ENCODE data around the gene IKZF1.

GRCh38 chr7:50309721-50310120, 5.2 kb downstream of the IKZF1 start:
- TF ChIP-seq, protein P1, sequence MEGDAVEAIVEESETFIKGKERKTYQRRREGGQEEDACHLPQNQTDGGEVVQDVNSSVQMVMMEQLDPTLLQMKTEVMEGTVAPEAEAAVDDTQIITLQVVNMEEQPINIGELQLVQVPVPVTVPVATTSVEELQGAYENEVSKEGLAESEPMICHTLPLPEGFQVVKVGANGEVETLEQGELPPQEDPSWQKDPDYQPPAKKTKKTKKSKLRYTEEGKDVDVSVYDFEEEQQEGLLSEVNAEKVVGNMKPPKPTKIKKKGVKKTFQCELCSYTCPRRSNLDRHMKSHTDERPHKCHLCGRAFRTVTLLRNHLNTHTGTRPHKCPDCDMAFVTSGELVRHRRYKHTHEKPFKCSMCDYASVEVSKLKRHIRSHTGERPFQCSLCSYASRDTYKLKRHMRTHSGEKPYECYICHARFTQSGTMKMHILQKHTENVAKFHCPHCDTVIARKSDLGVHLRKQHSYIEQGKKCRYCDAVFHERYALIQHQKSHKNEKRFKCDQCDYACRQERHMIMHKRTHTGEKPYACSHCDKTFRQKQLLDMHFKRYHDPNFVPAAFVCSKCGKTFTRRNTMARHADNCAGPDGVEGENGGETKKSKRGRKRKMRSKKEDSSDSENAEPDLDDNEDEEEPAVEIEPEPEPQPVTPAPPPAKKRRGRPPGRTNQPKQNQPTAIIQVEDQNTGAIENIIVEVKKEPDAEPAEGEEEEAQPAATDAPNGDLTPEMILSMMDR (IDR thresholded peaks at IDR 0.05): no peak
- TF ChIP-seq NR1H2 (CRISPR knock-in tag; IDR thresholded peaks at IDR 0.05) (no peak), JUN (CRISPR knock-in tag; IDR thresholded peaks at IDR 0.05) (no peak), SP1 (CRISPR knock-in tag; conservative IDR thresholded peaks at IDR 0.05) (no peak), ZNF263 (CRISPR knock-in tag; IDR thresholded peaks at IDR 0.05; ENCODE audit: low read depth) (no peak), ZNF671 (CRISPR knock-in tag; IDR thresholded peaks at IDR 0.05) (no peak), ZSCAN18 (CRISPR knock-in tag; IDR thresholded peaks at IDR 0.05) (no peak), E2F4 (CRISPR knock-in tag; IDR thresholded peaks at IDR 0.05; ENCODE audit: borderline replicate concordance, low read depth) (no peak), MAX (CRISPR knock-in tag; IDR thresholded peaks at IDR 0.05) (no peak)
- TF ChIP-seq, protein P2, sequence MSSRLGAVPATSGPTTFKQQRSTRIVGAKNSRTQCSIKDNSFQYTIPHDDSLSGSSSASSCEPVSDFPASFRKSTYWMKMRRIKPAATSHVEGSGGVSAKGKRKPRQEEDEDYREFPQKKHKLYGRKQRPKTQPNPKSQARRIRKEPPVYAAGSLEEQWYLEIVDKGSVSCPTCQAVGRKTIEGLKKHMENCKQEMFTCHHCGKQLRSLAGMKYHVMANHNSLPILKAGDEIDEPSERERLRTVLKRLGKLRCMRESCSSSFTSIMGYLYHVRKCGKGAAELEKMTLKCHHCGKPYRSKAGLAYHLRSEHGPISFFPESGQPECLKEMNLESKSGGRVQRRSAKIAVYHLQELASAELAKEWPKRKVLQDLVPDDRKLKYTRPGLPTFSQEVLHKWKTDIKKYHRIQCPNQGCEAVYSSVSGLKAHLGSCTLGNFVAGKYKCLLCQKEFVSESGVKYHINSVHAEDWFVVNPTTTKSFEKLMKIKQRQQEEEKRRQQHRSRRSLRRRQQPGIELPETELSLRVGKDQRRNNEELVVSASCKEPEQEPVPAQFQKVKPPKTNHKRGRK (CRISPR knock-in tag; IDR thresholded peaks at IDR 0.05; ENCODE audit: borderline replicate concordance): no peak

Measured in WTC11 (cell line).